CD4-positive, alpha-beta T cell treated with Interleukin-17A for 1 hour (primary cell): Measurements from ENCODE around the gene MAP4.
"Not testable (repeated sequence)": the region's sequence is repeated elsewhere in the genome, so short reads cannot be mapped to it uniquely, and the experiment has no call there.

Experiments used
- DNase-seq: peaks from one replicate; pipeline ENCODE4 v3.0.0-alpha.2; 2020

MAP4 gene, protein sequence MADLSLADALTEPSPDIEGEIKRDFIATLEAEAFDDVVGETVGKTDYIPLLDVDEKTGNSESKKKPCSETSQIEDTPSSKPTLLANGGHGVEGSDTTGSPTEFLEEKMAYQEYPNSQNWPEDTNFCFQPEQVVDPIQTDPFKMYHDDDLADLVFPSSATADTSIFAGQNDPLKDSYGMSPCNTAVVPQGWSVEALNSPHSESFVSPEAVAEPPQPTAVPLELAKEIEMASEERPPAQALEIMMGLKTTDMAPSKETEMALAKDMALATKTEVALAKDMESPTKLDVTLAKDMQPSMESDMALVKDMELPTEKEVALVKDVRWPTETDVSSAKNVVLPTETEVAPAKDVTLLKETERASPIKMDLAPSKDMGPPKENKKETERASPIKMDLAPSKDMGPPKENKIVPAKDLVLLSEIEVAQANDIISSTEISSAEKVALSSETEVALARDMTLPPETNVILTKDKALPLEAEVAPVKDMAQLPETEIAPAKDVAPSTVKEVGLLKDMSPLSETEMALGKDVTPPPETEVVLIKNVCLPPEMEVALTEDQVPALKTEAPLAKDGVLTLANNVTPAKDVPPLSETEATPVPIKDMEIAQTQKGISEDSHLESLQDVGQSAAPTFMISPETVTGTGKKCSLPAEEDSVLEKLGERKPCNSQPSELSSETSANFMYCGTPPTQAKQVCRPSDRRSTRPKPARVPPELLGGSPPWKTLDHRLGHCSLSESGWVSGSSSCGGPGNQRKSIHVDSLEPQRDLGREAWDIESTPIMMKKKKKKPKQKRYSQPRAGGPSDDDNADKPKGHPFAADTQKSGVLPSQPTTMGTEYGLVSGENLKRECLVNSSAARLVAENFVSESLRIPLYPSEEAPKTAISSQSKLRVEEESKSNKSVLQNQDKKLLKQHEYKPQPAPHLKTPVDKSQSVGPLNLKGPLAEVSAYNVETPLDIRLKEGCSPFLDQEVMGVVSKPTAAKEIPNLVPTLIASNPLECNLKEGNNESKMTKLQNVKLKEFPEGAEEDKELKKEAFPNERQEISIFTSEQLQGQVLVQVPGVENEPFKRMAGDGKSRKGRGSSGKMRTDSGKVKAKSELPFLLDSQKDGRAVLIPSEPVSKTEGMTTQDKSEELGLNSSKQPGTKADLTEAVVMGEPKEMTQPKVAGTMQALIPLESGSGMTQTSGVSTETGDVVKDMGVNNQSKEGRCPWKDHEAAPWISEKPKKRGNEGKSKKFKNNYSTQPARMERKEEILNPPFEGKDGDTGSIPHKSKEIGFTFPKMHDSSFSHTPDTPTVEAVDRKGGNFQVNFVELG (N-terminal part only)

DNA sequence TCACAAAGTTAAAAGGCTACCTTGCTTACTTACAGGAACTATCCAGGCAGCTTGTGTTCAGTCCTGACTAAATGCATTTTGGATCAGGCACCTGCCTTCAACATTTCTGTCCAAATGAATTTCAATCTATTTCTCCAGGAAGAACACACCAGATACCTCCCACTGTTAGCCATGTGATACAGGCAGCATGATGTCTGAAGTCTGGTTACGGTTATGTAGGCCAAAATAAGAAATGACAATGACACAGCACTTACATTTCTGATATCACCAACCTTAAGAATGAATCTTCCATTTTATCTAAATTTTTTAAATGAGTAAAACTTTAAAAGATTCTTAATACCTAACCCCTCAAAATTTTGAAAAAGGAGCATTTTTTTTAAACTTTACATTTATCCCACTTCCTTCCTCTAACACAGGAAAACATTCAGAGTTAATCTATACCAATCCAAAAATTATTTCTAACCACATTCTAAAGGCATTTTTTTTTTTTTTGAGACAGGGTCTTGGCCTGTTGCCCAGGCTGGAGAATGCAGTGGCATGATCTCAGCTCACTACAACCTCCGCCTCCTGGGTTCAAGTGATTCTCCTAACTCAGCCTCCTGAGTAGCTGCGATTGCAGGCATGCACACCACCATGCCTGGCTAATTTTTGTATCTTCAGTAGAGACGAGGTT lies at the start of gene MAP4:
MAP4 (minus strand) TSS at position 116 of the 673 bp plus-strand sequence. CDS start 17,556 bp downstream, outside the sequence.
- DNase-seq = no peak

DNA sequence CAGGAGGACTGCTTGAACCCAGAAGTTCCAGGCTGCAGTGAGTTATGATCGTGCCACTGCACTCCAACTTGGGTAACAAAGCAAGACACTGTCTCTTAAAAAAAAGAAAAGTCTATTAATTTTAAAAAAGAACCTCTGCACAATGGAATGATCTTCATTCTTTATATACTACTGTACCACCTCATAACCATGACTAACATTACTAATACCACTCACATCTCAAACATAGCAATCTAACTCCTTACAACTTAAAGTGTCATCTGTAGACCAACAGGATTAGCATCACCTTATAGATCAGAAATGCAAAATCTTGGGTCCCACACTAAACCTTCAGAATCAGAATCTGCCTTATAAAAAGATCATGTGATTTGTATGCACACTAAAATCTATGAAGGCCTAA lies 48.8 kb upstream of the MAP4 start:
- no peak for DNase-seq

DNA sequence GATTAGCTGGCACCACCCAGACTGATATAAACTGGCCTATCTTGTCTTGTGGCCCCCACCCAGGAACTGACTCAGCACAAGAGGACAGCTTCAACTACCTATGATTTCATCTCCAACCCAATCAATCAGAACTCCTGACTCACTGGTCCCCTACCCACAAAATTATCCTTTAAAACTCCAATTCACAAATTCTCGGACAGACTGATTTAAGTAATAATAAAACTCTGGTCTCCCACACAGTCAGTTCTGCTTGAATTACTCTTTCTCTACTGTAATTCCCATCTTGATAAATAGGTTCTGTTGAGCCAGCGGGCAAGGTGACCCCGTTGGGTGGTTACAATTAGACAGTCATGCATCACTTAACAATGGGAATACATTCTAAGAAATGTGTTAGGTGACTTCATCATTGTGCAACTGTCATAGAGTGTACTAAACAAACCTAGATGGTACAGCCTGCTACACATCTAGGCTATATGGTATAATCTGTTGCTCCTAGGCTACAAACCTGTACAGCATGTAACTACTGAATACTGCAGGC lies 48.1 kb upstream of the MAP4 start:
- DNase-seq = no peak

DNA sequence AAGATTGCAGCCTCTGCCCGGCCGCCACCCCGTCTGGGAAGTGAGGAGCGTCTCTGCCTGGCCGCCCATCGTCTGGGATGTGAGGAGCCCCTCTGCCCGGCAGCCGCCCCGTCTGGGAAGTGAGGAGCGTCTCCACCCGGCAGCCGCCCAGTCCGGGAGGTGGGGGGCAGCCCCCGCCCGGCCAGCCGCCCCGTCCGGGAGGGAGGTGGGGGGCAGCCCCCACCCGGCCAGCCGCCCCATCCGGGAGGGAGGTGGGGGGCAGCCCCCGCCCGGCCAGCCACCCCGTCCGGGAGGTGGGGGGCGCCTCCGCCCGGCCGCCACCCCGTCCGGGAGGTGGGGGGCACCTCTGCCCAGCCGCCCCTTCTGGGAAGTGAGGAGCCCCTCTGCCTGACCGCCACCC lies 45.4 kb upstream of the MAP4 start:
- not testable (repeated sequence) for DNase-seq

DNA sequence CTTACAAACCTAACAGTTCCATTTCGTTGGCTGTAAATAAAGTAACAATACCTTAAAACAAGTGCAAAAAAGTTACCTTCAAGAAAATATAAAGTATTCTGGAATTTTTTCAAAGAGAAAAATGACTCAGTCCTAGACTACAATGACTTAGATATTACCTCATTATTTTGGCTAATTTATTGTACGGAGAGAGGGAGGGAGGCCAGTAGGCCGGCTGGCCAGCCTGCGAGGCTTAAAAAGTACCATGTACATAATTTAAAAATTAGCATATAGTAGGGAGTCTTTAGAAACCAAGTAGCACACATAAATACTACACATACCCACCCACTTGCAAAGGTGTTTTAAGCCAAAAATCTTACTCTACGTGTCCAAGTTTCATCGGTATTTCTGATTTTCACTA lies 41.9 kb upstream of the MAP4 start:
- DNase-seq = no peak

DNA sequence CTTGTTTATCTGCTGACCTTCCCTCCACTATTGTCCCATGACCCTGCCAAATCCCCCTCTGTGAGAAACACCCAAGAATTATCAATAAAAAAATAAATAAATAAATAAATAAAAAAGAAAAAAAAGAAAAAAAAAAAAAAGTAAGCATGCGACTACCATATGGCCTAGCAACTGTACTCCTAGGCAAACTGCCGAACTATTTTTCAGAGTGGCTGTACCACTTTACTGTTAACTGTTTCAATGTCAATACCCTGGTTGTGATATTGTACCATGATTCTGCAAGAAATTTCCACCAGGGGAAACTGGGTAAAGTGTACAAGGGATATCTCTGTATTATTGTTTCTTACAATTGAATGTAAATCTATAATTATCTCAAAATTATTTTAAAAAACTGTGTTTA lies 41.3 kb upstream of the MAP4 start:
- no peak for DNase-seq

DNA sequence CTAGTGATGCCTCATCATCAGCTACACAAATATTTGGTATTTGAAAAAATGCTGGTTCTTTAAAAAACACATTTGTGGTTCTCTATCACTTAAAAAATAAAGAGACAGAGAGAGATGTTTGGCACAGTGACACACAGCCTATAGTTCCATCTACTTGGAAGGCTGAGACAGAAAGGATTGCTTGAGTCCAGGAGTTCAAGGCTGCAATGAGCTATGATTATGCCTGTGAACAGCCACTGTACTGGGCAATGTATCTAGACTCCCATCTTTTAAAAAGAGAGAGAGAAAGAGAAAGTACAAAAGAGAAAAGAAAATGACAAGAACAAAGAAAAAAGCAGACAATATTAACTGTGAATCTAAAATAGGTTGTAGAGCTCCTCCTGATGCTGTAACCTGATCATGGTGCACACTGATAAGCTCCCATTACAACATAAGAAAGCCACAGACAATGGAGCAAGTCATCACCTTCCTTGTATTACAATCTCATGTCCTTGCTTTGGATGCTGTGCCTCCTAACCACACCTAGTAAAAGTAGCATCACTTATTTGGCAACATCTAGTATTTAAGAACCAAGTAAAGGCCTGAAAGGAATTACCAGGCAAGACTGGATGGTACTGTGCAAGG lies 31.7 kb upstream of the MAP4 start:
- no peak for DNase-seq

DNA sequence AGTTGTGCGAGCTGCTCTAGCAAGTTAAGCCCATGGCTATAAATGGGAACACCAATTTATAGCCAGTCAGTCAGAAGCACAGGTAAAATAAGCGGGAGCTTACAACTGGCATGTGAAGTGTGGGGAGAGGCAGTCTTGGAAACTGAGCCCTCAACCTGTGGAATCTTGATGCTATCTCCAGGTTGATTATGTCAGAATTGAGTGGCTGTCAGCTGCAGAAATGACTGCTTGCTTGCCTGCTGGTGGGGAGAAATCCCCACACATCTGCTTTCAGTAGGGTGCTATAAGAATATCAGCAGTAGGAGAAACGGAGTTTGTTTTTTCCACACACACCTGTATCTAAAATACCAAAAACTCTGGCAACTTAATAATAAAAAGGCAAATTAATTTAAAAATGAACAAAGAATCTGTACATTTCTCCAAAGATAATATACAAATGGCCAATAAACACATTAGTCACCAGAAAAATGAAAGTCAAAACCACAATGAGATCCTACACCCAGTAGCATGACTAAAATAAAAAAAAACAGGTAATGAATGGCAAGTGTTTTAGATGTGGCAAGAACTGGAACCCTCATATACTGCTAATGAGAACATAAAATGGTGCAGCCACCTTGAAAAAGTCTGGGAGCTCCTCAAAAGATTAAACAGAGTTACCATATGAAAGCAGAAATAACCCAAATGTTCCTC lies 26.0 kb upstream of the MAP4 start:
- DNase-seq = no peak

DNA sequence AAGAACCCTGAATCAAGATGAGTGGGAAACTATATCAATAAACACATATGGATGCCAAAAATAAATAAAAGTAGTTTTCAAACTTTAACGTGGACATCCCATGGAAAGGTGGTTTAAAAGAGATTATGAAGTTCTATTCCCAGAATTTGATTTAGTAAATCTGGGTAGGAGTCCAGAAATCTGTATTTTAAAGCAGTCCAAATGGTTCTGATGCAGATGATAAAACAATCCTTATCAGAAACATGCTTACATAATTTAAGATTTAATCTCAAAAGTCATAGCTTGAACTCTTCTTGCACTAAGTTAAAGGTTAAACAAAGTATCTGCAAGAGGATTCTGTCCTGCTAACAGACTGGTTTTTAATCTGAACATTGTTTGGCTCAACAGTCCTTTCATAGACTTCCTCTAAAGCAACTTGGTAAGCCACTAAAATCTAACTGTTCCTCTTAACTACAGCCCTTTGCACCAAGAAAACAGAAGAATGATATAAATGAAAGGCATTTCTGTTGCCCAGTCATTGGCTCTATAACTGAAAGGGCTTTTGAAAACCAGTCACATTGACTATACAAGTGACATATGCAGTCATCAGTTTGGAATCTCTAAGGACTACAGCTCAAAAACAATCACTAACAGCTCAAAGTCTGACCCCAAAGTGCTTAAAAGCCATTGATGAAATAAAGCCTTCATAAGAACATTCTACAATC lies 23.4 kb upstream of the MAP4 start:
- DNase-seq = no peak

DNA sequence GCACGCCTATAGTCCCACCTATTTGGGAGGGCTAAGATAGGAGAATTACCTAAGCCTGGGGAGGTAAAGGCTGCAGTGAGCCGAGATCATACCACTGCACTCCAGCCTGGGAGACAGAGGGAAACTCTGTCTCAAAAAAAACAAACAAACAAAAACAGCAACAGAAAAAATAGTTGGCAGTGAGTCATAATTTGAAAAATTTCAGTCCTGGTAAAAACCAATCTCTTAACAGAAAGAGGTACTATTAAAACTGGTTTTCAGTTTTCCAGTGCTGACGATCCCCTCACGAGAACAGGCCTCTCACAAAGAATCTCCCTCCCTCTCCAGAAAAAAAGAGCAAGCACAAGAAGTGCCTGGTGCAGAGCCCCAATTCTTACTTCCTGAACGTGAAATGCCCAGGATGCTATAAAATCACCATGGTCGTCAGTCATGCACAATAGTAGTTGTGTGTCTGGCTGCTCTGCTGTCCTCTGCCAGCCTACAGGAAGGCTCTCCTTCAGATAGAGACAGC lies 22.8 kb upstream of the MAP4 start:
- no peak for DNase-seq

DNA sequence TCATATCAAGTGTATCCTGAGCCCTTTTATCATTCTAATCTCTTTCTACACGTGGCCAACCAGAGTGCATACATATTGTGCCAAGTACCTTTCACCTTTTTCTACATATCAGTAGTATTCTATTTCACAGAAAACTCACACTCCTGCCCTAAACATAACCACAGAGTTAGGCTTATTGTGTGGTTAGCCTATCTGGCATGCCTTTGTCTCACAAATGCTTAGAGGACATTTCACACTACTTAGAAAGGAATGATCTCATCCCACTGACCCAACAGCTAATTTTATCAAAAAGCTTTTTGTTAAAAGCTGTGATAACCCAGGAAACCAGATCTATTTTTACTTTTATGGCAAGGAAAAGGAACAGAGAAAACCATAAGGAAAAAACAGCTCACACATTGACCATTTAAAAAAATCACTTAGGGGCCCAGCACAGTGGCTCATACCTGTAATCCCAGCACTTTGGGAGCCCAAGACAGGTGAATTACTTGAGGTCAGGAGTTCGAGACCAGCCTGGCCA lies 17.8 kb upstream of the MAP4 start:
- DNase-seq = no peak

DNA sequence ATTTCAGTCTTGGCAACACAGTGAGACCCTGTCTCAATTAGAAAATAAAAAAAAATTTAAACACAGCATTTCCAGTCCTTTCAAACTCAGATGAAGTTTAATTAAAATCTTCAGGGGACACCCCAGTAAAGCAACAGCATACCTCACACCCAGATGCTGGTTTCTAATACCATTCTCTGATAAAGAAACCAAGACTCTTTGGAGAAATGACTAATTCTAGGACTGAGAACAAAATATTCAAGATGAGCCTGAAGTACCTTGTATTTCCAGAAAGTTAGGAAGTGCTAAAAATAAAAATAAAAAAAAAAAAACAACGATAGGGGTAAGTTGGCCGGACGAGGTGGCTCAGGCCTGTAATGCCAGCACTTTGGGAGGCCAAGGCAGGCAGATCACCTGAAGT lies 14.0 kb upstream of the MAP4 start:
- DNase-seq = no peak

DNA sequence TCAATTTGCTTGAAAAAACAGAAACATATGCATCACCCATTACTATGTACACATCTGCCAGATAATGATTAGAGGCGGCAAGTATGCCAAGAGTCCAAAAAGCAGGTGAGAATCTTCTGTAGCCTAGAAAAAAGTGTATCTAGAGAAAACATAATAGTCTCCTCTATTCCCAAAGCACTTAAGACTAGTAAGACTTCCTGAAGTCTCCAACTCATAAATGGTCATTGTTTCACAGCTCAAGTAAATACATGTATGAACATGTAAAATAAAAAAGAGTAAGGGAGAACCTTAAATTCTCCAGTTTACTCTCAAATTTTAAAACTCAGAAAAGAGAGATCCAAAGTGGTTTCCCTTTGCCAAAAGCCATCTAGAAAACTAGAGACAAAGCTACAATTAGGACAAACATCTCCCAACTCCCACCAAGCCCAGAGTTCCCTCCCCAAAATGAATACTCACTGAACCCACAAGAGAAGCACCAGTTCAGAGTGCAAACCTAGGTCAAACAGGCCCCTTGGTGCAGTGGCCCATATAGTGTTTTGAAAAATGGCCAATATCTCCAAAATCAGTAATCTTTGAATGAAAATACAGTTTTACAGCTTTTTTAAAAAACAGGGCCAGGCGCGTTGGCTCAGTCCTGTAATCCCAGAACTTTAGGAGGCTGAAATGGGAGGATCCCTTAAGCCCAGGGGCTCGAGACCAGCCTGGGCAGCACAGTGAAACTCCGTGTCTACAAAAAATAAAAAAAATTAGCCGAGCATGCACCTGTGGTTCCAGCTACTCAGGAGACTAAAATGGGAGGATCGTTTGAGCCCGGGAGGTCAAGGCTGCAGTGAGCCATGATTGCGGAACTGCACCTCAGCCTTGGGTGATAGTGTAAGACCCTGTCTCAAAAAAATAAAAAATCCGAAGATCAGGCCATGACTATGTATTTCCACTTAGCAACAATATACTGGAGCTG lies 11.0 kb upstream of the MAP4 start:
- DNase-seq = no peak

DNA sequence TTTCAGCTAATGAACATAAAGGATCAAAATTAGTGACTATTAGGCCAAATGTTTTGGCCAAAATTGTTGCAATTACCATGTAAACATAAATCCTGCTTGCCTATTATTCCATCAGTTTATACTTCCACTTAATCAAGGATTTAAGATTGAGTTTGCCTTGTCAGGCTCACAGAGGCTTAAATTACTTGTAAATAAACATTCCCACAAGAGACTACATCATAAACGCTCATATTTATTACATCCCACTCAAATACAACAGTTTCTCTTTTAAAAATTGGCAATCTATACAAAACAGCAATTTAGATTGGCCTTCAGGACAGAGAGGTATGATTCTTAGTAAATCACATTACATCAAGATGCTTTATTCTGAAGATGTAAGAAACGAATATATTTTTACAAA lies 9.9 kb upstream of the MAP4 start:
- no peak for DNase-seq

DNA sequence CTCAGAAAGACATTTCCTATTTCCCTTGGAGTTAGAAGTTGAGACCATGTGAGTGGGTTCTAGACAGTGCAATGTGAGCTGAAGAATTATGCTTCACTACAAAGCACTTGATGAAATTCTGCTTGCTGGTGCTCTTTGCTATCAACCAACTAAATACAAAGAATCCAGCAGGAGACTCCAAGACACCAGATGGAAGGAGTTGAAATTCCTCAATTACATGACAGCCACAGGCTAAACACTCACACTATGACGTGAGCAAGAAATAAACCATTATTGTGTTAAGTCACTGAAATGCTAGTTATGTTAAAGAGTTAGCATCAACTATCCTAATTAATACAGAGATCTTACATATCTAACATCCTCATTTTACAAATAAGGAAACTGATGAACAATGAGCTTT lies 8.2 kb upstream of the MAP4 start:
- no peak for DNase-seq

DNA sequence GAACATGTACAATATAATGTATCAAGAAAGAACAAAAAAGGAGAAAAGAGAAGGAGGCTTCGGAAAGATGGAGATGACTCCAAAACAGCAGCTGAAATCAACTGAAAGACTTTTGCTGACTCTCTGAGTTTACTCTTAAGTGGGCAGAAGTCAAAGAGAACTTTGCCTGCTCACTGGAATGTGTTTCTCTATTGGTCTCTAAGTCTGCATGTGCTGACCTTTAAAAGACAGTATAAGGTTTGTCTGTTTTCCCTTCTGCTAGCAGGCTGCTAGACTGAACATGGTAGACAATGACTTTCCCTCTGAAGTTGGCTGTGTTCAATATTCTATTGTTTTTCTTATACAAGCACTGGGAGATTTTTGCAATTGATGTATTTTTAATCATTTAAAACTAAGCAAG lies 7.2 kb upstream of the MAP4 start:
- no peak for DNase-seq

DNA sequence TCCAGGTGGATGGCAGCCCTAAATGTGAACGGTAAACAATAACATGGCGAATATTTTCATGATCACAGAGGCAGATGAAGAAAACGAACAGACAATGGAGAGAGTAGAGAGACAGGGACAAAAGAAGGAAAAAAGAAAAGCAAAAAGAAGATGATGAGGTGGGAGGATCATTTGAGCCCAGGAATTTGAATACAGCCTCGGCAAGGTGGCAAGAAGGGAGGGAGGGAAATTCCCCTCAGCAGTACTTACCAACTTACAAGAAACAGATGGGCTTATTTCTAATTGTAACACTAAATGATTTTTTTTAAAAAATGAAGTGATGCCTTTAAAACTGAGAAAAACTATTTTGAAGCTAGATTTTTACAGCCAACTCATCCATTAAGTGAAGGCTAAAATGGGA lies 6.0 kb upstream of the MAP4 start:
- DNase-seq = no peak

DNA sequence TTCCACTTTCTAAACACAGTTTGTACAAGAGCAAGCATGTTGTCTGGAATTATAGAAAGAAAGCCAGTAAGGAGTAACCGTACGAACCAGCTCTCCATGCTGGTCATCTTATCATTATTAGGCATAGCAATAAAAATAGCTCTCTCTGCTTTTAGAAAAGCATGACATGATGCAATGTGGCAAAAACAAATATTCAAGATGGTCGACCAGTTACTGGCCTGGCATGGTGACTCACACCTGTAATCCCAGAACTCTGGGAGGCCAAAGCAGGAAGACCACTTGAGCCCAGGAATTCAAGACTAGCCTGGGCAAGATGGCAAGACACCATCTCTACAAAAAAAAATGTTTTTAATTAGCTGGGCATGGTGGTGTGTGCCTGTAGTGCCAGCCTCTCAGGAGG lies 2.6 kb upstream of the MAP4 start:
- no peak for DNase-seq
